ENCODE data around the gene AFM.

GRCh38 chr4:73527196-73527595, 45.7 kb downstream of the AFM start:
- TF ChIP-seq RAD21 (IDR thresholded peaks at IDR 0.05; ENCODE audit: insufficient read depth, low read depth, low read length) (no peak), REST (IDR thresholded peaks at IDR 0.05; ENCODE audit: low read depth, low read length) (no peak), E2F4 (IDR thresholded peaks at IDR 0.05; ENCODE audit: low read depth, low read length) (no peak), CTCF (IDR thresholded peaks at IDR 0.05 in 2 of 3, conservative IDR thresholded peaks at IDR 0.05 in 1 of 3; ENCODE audit: control insufficient read depth in 2 of 3, extremely low read depth in 1 of 3, insufficient read depth in 1 of 3, low read depth in 3 of 3, low read length in 3 of 3) (no peak), POLR2A (IDR thresholded peaks at IDR 0.05; ENCODE audit: low read depth, low read length) (no peak), RELB (IDR thresholded peaks at IDR 0.05; ENCODE audit: low read depth) (no peak), PKNOX1 (IDR thresholded peaks at IDR 0.05) (no peak), RELA (IDR thresholded peaks at IDR 0.05; ENCODE audit: borderline replicate concordance, partially characterized antibody) (no peak), POLR2AphosphoS2 (IDR thresholded peaks at IDR 0.05; ENCODE audit: low read depth, low read length) (no peak), FOXK2 (IDR thresholded peaks at IDR 0.05) (no peak), TAF1 (IDR thresholded peaks at IDR 0.05; ENCODE audit: borderline replicate concordance, low read depth, low read length) (no peak), NFXL1 (IDR thresholded peaks at IDR 0.05; ENCODE audit: borderline replicate concordance) (no peak)
